Stomach (tissue), 4 donors: ENCODE measurements around the gene NCKAP5.

Experiments
- POLR2A ChIP-seq, 4 donors: fragments of 450-650 bp; IDR thresholded peaks; one replicate each; pipeline ENCODE4 v1.6.1; 2016; ENCODE audit warnings: antibody characterized with exemption in 4 of 4, control low read depth in 2 of 4, mild to moderate bottlenecking in 1 of 4, moderate library complexity in 1 of 4
- POLR2AphosphoS5 ChIP-seq, 3 donors: sonication (generic); formaldehyde crosslinking; IDR thresholded peaks; one replicate each; pipeline ENCODE4 v1.6.1; 2016; ENCODE audit warnings: antibody characterized with exemption in 3 of 3
- TF ChIP-seq, protein P1 (sequence below), 7 experiments: fragments of 450-650 bp in 4 of 7; fragments of 200-600 bp in 3 of 7; sonication (generic) in 3 of 7; IDR thresholded peaks; one replicate each; pipeline ENCODE4 v1.5.1; 2016 to 2019; ENCODE audit warnings: antibody characterized with exemption in 7 of 7, control low read depth in 2 of 7, mild to moderate bottlenecking in 1 of 7

- no peak for TF ChIP-seq POLR2AphosphoS5 (IDR thresholded peaks at IDR 0.05)
- TF ChIP-seq POLR2A (IDR thresholded peaks at IDR 0.05), result no peak
- TF ChIP-seq, protein P1, sequence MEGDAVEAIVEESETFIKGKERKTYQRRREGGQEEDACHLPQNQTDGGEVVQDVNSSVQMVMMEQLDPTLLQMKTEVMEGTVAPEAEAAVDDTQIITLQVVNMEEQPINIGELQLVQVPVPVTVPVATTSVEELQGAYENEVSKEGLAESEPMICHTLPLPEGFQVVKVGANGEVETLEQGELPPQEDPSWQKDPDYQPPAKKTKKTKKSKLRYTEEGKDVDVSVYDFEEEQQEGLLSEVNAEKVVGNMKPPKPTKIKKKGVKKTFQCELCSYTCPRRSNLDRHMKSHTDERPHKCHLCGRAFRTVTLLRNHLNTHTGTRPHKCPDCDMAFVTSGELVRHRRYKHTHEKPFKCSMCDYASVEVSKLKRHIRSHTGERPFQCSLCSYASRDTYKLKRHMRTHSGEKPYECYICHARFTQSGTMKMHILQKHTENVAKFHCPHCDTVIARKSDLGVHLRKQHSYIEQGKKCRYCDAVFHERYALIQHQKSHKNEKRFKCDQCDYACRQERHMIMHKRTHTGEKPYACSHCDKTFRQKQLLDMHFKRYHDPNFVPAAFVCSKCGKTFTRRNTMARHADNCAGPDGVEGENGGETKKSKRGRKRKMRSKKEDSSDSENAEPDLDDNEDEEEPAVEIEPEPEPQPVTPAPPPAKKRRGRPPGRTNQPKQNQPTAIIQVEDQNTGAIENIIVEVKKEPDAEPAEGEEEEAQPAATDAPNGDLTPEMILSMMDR (IDR thresholded peaks at IDR 0.05), result no peak
These were observed 589.4 kb downstream of the NCKAP5 start for GRCh38 chr2:132978840-132979239.
